AG08395 (cell line): ENCODE measurements around the gene C20orf141.

Experiments
- DNase-seq: peaks from one replicate; pipeline ENCODE4 v3.0.0; 2012; ENCODE audit warnings: mixed read lengths, low spot score

C20orf141 gene

GRCh38 chr20:2851086-2851485 lies 36.3 kb downstream of the C20orf141 start:
- no peak for DNase-seq

DNA sequence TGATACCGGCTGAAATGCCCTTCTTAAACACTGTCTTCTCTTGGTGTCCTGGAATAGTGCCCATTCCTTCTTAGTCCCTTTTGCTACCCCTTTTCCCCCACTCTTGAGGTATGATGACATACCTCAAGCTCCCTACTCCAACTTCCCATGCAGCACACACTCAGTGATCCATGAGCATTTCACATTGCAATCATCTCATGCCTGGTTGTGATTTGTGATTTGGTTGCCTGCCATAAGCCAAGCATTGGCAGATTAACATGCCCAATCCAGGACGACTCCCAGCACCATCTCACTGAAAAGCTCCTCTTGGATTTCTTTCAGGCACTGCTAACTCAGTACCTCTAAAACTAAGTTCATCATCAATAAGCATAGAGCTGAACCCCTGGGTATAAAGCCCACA lies 43.8 kb downstream of the C20orf141 start:
- no peak for DNase-seq

DNA sequence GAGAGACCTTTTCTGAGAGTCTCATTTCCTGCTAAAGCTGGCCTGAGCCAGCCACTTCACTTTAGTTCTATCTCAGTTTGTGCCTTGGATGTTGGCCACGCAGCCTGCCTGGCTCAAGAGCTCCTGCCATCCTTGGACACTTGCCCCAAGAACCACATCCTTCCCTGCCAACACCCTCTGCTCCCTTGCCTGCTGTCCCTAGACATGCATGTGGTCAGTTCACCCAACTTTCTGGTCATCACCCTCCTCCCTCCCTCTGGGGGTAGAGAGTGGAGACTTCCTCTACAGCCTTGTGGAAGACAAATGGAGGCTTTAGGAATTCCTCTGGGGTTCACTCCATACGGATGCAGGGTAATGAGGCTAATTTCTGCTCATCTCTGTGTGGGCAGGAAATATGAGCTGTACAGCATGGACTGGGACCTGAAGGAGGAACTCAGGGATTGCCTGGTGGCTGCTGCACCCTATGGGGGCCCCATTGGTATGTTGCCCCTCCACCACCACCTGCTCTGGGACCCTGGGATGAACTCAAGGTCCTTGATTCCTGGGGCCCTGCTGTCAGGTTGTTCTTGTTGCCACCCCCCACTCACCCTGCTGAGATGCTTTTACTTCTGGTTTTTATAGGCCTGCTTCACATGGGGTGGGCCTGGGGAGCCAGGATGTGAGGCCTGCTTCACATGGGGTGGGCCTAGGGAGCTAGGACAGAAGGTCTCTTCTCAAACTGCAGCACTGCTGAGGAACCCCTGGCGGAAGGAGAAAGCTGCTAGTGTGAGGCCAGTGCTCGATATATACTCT lies 44.7 kb downstream of the C20orf141 start:
- peak; percentile 86 for DNase-seq

DNA sequence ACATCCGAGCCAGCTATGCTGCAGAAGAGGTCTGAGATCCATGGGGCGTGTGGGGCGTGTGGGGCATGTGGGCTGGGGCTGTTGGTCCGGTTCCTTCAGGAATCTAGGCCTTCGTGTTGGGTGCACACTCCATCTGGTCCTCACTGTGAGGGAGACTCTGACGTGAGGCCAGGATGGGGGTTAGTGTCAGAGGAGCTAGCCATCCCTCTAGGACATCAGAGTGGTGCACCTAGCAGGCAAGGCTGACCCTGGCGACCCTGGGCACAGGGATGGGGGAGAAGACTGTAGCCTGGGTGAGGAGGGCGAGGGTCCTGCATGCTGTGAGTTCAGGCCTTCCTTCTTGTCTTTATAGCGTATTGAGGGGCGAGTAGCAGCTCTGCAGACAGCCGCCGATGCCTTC lies 49.8 kb downstream of the C20orf141 start:
- no peak for DNase-seq

DNA sequence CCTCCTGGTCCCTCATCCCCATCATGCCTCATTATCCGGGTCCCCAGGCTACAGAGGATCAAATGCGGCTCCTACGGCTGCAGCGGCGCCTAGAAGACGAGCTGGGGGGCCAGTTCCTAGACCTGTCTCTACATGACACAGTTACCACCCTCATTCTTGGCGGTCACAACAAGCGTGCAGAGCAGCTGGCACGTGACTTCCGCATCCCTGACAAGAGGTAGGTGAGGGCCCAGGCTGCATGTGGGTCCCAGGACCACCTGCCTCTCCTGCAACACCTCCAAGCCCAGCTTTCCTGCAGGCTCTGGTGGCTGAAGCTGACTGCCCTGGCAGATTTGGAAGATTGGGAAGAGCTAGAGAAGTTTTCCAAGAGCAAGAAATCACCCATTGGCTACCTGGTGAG lies 50.3 kb downstream of the C20orf141 start:
- DNase-seq = no peak
